HepG2 (cell line): ENCODE data around the gene TAF4B. TPM values are rescaled to one million over a fixed set of nuclear protein-coding genes. Genes with fewer than 3 reads are reported as not detected.

Source experiments
- ATAC-seq: fragments of 200-7000 bp; cut with Tn5 transposase; 3 replicates; pipeline ENCODE4 v1.9.1; 2020; ENCODE audit warnings: mild to moderate bottlenecking, moderate library complexity
- BruUV-seq: library from RNA; stranded (reverse); fragments of 400-500 nt; replicated peaks from 2 replicates; lab custom pipeline; 2021; lab: Mats Ljungman, UMichigan
- CTCF ChIA-PET: fragments of 300-600 bp; formaldehyde crosslinking; extraction: SDS; loops from one replicate; lab custom pipeline; 2021; ENCODE audit warnings: low total read pairs, inconsistent platforms, low intra/inter-chr PET ratio; lab: Yijun Ruan, JAX
- POLR2A ChIA-PET: fragments of 350-600 bp; sonication (Branson Sonifier 250); formaldehyde crosslinking; loops from one replicate; lab custom pipeline; 2020; ENCODE audit warnings: antibody characterized with exemption, inconsistent platforms; lab: Yijun Ruan, JAX
- DNase-seq: peaks from one replicate; pipeline ENCODE4 v3.0.0-alpha.2; 2015; ENCODE audit warnings: low spot score
- FAIRE-seq: peaks from 3 replicates; lab custom pipeline; 2011; peaks lifted over from hg19 to GRCh38; lab: Jason Lieb, UNC
- H2AFZ ChIP-seq: one replicate; pipeline ENCODE4 v1.6.1; 2011; ENCODE audit warnings: low read length, inconsistent platforms
- H3K27ac ChIP-seq: fragments of 300-600 bp; 3 replicates; pipeline ENCODE4 v1.8.0; 2011; ENCODE audit warnings: mixed run types, mild to moderate bottlenecking, mixed read lengths, low read length, inconsistent platforms; ENCODE audit not compliant: insufficient read depth; ENCODE audit errors: extremely low read length
- H3K27me3 ChIP-seq, 2 experiments: fragments of 200-600 bp in 1 of 2; 2 replicates in 1 of 2; 3 replicates in 1 of 2; pipeline versions ENCODE4 v1.6.0 to v1.8.0; 2011; ENCODE audit warnings: low read length in 2 of 2, mild to moderate bottlenecking in 2 of 2, moderate library complexity in 2 of 2, inconsistent platforms in 1 of 2; ENCODE audit not compliant: insufficient read depth in 2 of 2, control insufficient read depth in 1 of 2
- H3K36me3 ChIP-seq, 2 experiments: fragments of 200-600 bp in 1 of 2; replicated peaks in 1 of 2; 2 replicates in 1 of 2; 3 replicates in 1 of 2; pipeline versions ENCODE4 v1.5.1 to v1.8.0; 2011; ENCODE audit warnings: low read length in 2 of 2, inconsistent platforms in 1 of 2; ENCODE audit not compliant: insufficient read depth in 2 of 2, control insufficient read depth in 1 of 2
- H3K4me1 ChIP-seq: 2 replicates; pipeline ENCODE4 v1.5.1; 2012; ENCODE audit warnings: low read length, inconsistent platforms; ENCODE audit not compliant: insufficient read depth
- H3K4me2 ChIP-seq: 2 replicates; pipeline ENCODE4 v1.6.0; 2011; ENCODE audit warnings: low read depth, low read length, inconsistent platforms
- H3K4me3 ChIP-seq, 3 experiments: fragments of 200-600 bp in 1 of 3; sonication (generic), shearing (Covaris generic) in 1 of 3; replicated peaks in 1 of 3; 2 replicates each; pipeline ENCODE4 v1.5.1; 2011 to 2016; ENCODE audit warnings: low read length in 3 of 3, inconsistent platforms in 2 of 3, low read depth in 2 of 3, mild to moderate bottlenecking in 2 of 3, control low read depth in 1 of 3, mixed read lengths in 1 of 3; ENCODE audit not compliant: insufficient read depth in 1 of 3
- H3K79me2 ChIP-seq: one replicate; pipeline ENCODE4 v1.6.1; 2011; ENCODE audit warnings: low read length, inconsistent platforms; ENCODE audit not compliant: insufficient read depth
- H3K9ac ChIP-seq: 2 replicates; pipeline ENCODE4 v1.6.0; 2011; ENCODE audit warnings: mild to moderate bottlenecking, low read depth, low read length, inconsistent platforms; ENCODE audit not compliant: insufficient read depth
- H3K9me3 ChIP-seq: 2 replicates; pipeline ENCODE4 v1.5.1; 2012; ENCODE audit warnings: mild to moderate bottlenecking, low read length
- H4K20me1 ChIP-seq: 2 replicates; pipeline ENCODE4 v1.6.0; 2011; ENCODE audit warnings: inconsistent platforms, mild to moderate bottlenecking, low read length, moderate library complexity; ENCODE audit not compliant: insufficient read depth
- AGO2 ChIP-seq: fragments of 200-400 bp; formaldehyde crosslinking; optimal IDR thresholded peaks from 2 replicates; pipeline ENCODE3; 2017; ENCODE audit warnings: mild to moderate bottlenecking, low read depth, low read length, moderate library complexity
- ARNTL ChIP-seq: sonication (generic); formaldehyde crosslinking; IDR thresholded peaks from 2 replicates; pipeline ENCODE4 v1.4.0; 2020; ENCODE audit warnings: mild to moderate bottlenecking, missing genetic modification reagents
- CREBL2 ChIP-seq: sonication (generic); formaldehyde crosslinking; IDR thresholded peaks from 2 replicates; pipeline ENCODE4 v1.8.1; 2023; ENCODE audit warnings: missing genetic modification reagents, mild to moderate bottlenecking, borderline replicate concordance
- MXD3 ChIP-seq: IDR thresholded peaks from 2 replicates; pipeline ENCODE4 v1.6.1; 2016; ENCODE audit warnings: mild to moderate bottlenecking, missing biosample characterization, missing genetic modification reagents
- MXD4 ChIP-seq: IDR thresholded peaks from 2 replicates; pipeline ENCODE4 v1.6.1; 2016; ENCODE audit warnings: mild to moderate bottlenecking, missing biosample characterization, missing genetic modification reagents
- MXI1 ChIP-seq: IDR thresholded peaks from 3 replicates; pipeline ENCODE4 v1.6.1; 2012; ENCODE audit warnings: low read depth, low read length, inconsistent platforms, borderline replicate concordance
- PHF21A ChIP-seq: sonication (generic); formaldehyde crosslinking; IDR thresholded peaks from 2 replicates; pipeline ENCODE4 v1.5.0; 2020; ENCODE audit warnings: mild to moderate bottlenecking, missing genetic modification reagents
- TARDBP ChIP-seq: sonication (generic); formaldehyde crosslinking; IDR thresholded peaks from 2 replicates; pipeline ENCODE4 v1.8.0; 2022; ENCODE audit warnings: mild to moderate bottlenecking, missing genetic modification reagents
- ZFP41 ChIP-seq: sonication (generic); formaldehyde crosslinking; IDR thresholded peaks from 2 replicates; pipeline ENCODE4 v1.4.0; 2020; ENCODE audit warnings: mild to moderate bottlenecking, missing genetic modification reagents, borderline replicate concordance
- ZKSCAN8 ChIP-seq: IDR thresholded peaks from 2 replicates; pipeline ENCODE4 v1.6.1; 2016; ENCODE audit warnings: borderline replicate concordance, missing genetic modification reagents, missing compliant biosample characterization
- ZNF234 ChIP-seq: sonication (generic); formaldehyde crosslinking; conservative IDR thresholded peaks from 2 replicates; pipeline ENCODE4 v1.5.1; 2020; ENCODE audit warnings: mild to moderate bottlenecking, missing genetic modification reagents
- ZNF251 ChIP-seq: sonication (generic); formaldehyde crosslinking; IDR thresholded peaks from 2 replicates; pipeline ENCODE4 v1.9.0; 2021; ENCODE audit warnings: mild to moderate bottlenecking, missing genetic modification reagents
- ZSCAN9 ChIP-seq: IDR thresholded peaks from 2 replicates; pipeline ENCODE4 v1.6.1; 2016; ENCODE audit warnings: borderline replicate concordance
- WGBS: methylation state at CpG from one replicate; pipeline ENCODE4 v1.1.6; 2017; ENCODE audit warnings: low lambda C conversion rate; 5-methylcytosine and 5-hydroxymethylcytosine counted together
- in situ Hi-C: cut with HindIII; loops from 2 replicates; pipeline ENCODE4 v1.10.0; 2017; ENCODE audit warnings: low pct_unique_long_range_greater_than_20kb; ENCODE audit not compliant: extremely low pct_ligation_motif_present
- intact Hi-C: fragments of 100-400 bp; cut with micrococcal nuclease; formaldehyde crosslinking; loops from one replicate; pipeline ENCODE4 v1.10.0; 2022; ENCODE audit not compliant: unreplicated experiment
- polyA plus RNA-seq, 8 experiments: library from polyadenylated mRNA; depleted of rRNA in 3 of 8; stranded (reverse) in 7 of 8; unstranded in 1 of 8; fragments of >200 nt; fragmentation: Illumina TruSeq in 4 of 8; extraction: Trizol in 4 of 8; gene quantifications; 2 replicates each; pipeline versions ENCODE4 v1.2.1 to v1.2.3, GENCODE V29; 2011 to 2016; ENCODE audit warnings: low read depth in 4 of 8, missing spikeins in 1 of 8, mixed read lengths in 1 of 8; ENCODE audit not compliant: insufficient read depth in 1 of 8
- total RNA-seq, 5 experiments: library from RNA; depleted of rRNA; stranded (reverse); fragments of >200 nt; fragmentation: Illumina TruSeq; extraction: Trizol; gene quantifications; 2 replicates each; pipeline ENCODE4 v1.2.3, GENCODE V29; 2016; ENCODE audit warnings: low read depth in 1 of 5
- TF ChIP-seq, protein P1 (sequence below): sonication (generic); formaldehyde crosslinking; IDR thresholded peaks from 2 replicates; pipeline ENCODE4 v1.4.0; 2020; ENCODE audit warnings: mild to moderate bottlenecking, missing genetic modification reagents
- TF ChIP-seq, protein P2 (sequence below): sonication (generic); formaldehyde crosslinking; IDR thresholded peaks from 2 replicates; pipeline ENCODE4 v1.4.0; 2020; ENCODE audit warnings: missing genetic modification reagents
- TF ChIP-seq, protein P3 (sequence below): IDR thresholded peaks from 2 replicates; pipeline ENCODE4 v1.6.1; 2016; ENCODE audit warnings: low read depth, borderline replicate concordance

The TAF4B gene
- total and polyA plus RNA-seq, 2 of the 13 experiments (the other 11 are each of a cell fraction or from before 2014, with no cell fraction given) = 2.2 to 3.8 TPM

DNA sequence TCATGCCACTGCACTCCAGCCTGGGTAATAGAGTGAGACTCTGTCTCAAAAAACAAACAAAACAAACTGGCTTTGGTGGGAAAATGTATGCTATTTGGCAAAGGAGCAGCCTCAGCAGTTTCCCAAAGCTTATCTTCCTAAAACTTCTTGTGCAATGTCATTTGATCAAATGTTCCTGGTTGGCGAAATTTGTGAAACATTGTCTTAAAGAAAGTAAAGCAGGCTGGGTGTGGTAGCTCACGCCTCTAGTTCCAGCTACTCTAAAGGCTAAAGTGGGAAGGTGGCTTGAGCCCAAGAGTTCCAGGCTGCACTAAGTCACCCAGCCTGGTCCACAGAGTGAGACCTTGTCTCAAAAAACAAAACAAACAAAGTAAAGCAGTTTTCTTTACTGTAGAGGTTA, 17.3 kb upstream of the TAF4B start:
- BruUV-seq = no TSS peak
- Histone ChIP-seq H3K36me3 (no peaks in the 10 kb centered on the region), H3K9me3 (no peaks in the 10 kb centered on the region), H3K79me2 (no peaks in the 10 kb centered on the region), H2AFZ (no peak overlapping the region), H3K27me3 (no peaks in the 10 kb centered on the region; a peak in 1 of 5 replicates), H4K20me1 (no peaks in the 10 kb centered on the region), H3K4me3 (no peak overlapping the region), H3K27ac (no peak overlapping the region), H3K9ac (no peak overlapping the region), H3K4me1 (no peaks in the 10 kb centered on the region), H3K4me2 (no peak overlapping the region)
- intact Hi-C loops (loop anchor here (10.0 kb wide), 1 partner anchor 114 kb away; the partner anchor contains the start of gene SS18), in situ Hi-C loops (no loop called here)
- POLR2A ChIA-PET = no interaction called here
- 14% methylated on average over 2 of the region's 2 CpGs for WGBS
- DNase-seq (no peak), FAIRE-seq (no peak), ATAC-seq (no peak)
- TF ChIP-seq MXD4 (CRISPR knock-in tag) = no peak
- no peak for TF ChIP-seq MXI1
- no peak for TF ChIP-seq PHF21A
- TF ChIP-seq, protein P1, sequence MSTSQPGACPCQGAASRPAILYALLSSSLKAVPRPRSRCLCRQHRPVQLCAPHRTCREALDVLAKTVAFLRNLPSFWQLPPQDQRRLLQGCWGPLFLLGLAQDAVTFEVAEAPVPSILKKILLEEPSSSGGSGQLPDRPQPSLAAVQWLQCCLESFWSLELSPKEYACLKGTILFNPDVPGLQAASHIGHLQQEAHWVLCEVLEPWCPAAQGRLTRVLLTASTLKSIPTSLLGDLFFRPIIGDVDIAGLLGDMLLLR (CRISPR knock-in tag) = no peak
- TF ChIP-seq CREBL2 (CRISPR knock-in tag) = no peak
- no peak for TF ChIP-seq ZNF251 (CRISPR knock-in tag)
- TF ChIP-seq ZSCAN9 (CRISPR knock-in tag) = no peak
- TF ChIP-seq ZKSCAN8 (CRISPR knock-in tag) = no peak
- TF ChIP-seq ZNF234 = no peak
- no peak for TF ChIP-seq ARNTL (CRISPR knock-in tag)
- no peak for TF ChIP-seq ZFP41 (CRISPR knock-in tag)
- TF ChIP-seq, protein P2, sequence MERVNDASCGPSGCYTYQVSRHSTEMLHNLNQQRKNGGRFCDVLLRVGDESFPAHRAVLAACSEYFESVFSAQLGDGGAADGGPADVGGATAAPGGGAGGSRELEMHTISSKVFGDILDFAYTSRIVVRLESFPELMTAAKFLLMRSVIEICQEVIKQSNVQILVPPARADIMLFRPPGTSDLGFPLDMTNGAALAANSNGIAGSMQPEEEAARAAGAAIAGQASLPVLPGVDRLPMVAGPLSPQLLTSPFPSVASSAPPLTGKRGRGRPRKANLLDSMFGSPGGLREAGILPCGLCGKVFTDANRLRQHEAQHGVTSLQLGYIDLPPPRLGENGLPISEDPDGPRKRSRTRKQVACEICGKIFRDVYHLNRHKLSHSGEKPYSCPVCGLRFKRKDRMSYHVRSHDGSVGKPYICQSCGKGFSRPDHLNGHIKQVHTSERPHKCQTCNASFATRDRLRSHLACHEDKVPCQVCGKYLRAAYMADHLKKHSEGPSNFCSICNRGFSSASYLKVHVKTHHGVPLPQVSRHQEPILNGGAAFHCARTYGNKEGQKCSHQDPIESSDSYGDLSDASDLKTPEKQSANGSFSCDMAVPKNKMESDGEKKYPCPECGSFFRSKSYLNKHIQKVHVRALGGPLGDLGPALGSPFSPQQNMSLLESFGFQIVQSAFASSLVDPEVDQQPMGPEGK (CRISPR knock-in tag) = no peak
- TF ChIP-seq, protein P3, sequence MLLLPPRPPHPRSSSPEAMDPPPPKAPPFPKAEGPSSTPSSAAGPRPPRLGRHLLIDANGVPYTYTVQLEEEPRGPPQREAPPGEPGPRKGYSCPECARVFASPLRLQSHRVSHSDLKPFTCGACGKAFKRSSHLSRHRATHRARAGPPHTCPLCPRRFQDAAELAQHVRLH (CRISPR knock-in tag) = no peak
- TF ChIP-seq MXD3 (CRISPR knock-in tag) = no peak
- TF ChIP-seq AGO2 = no peak
- TF ChIP-seq TARDBP (CRISPR knock-in tag) = no peak
- CTCF ChIA-PET = no interaction called here
